Neural cell (in vitro differentiated cells): ENCODE results near the gene PREPL.

Experiments
- EZH2 ChIP-seq: fragments of 200-600, 300-800 bp; shearing (Covaris generic), sonication (generic); IDR thresholded peaks from 2 replicates; pipeline ENCODE4 v1.6.1; 2014; ENCODE audit warnings: antibody characterized with exemption, low read length, borderline replicate concordance, mild to moderate bottlenecking; ENCODE audit not compliant: insufficient read depth, poor library complexity, severe bottlenecking
- MXI1 ChIP-seq: fragments of 450-650 bp; conservative IDR thresholded peaks from 2 replicates; pipeline ENCODE4 v1.6.1; 2014; ENCODE audit warnings: antibody characterized with exemption, mild to moderate bottlenecking; ENCODE audit not compliant: poor library complexity, severe bottlenecking
- POLR2AphosphoS5 ChIP-seq: IDR thresholded peaks from 2 replicates; pipeline ENCODE4 v1.6.1; 2012
- TAF1 ChIP-seq: IDR thresholded peaks from 2 replicates; pipeline ENCODE4 v1.6.1; 2012; ENCODE audit warnings: low read depth

DNA sequence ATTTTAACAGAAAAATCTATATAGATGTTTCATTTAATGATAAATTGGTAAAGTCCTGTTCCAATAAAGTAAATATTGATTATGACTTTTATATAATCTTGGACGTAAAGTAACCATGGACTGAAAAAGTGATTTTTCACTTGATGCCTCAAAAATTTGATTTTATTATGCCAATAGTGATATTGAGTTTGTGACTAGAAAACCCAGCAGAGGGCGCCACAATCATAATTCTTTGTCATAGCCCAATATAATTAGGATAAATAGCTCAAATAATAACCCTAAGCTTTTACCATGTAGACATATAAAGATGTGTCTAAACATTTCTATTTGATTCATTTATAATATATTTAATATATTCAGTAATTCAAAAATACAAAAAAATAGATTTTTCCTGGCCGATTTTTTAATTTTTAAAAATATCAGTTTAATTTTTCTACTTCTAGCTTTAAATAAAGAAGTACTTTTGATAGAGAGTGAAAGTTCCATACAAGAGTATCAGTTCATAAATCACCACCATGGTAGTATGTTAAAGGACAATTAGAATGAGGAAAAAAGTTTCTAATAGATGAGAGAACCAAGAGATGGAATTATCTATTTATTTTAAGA lies 31.1 kb upstream of the PREPL start:
- TF ChIP-seq TAF1 (no peak), EZH2 (no peak), MXI1 (no peak), POLR2AphosphoS5 (no peak)
